GM12875 (cell line): ENCODE measurements around the gene CNGA4.

ENCODE experiments used
- H3K4me3 ChIP-seq: one replicate; pipeline ENCODE4 v1.5.1; 2011; ENCODE audit warnings: low read depth, low read length, control low read depth
- CTCF ChIP-seq: IDR thresholded peaks from 2 replicates; pipeline ENCODE4 v1.5.1; 2011; ENCODE audit warnings: low read depth, mild to moderate bottlenecking, control low read depth, inconsistent platforms, low read length, moderate library complexity, borderline replicate concordance; ENCODE audit not compliant: insufficient read depth

The CNGA4 gene

GRCh38 chr11:6201481-6201880, 37.4 kb upstream of the CNGA4 start:
- no peak overlapping the region for H3K4me3 ChIP-seq
- TF ChIP-seq CTCF = no peak

GRCh38 chr11:6202041-6202440, 36.8 kb upstream of the CNGA4 start:
- no peak overlapping the region for H3K4me3 ChIP-seq
- no peak for TF ChIP-seq CTCF

GRCh38 chr11:6203327-6203726, 35.6 kb upstream of the CNGA4 start:
- no peak overlapping the region for H3K4me3 ChIP-seq
- TF ChIP-seq CTCF = no peak

GRCh38 chr11:6204706-6205105, 34.2 kb upstream of the CNGA4 start:
- H3K4me3 ChIP-seq = no peak overlapping the region
- no peak for TF ChIP-seq CTCF

- TF ChIP-seq CTCF = no peak
- no peak within 1 kb of the TSS for H3K4me3 ChIP-seq
Measured at GRCh38 chr11:6205366-6205765, 33.5 kb upstream of the CNGA4 start, which contains the start of gene C11orf42. C11orf42 (plus strand) TSS chr11:6205557; CDS start chr11:6205616, 59 bp downstream.

GRCh38 chr11:6206456-6207180, 32.3 kb upstream of the CNGA4 start:
- H3K4me3 ChIP-seq = no peak overlapping the region
- TF ChIP-seq CTCF = no peak

GRCh38 chr11:6209801-6210200, 29.1 kb upstream of the CNGA4 start:
- TF ChIP-seq CTCF = no peak
- H3K4me3 ChIP-seq = no peak overlapping the region
